Activated naive CD8-positive, alpha-beta T cell treated with anti-CD3 and anti-CD28 coated beads, Interleukin-2, amount 50 U/mL, for 24 hours (primary cell): ENCODE data around the gene ABLIM1.
A peak's percentile ranks its signal among the peaks of the same experiment; 100 is the strongest.

Source experiments
- ATAC-seq: fragments of 150-1000 bp; cut with Tn5 transposase; one replicate; pipeline ENCODE4 v1.10.0; 2021
- DNase-seq: peaks from one replicate; pipeline ENCODE4 v3.0.0; 2021
- H3K27ac Mint-ChIP-seq: one replicate; pipeline ENCODE4 v1.8.0; 2021; ENCODE audit warnings: mild to moderate bottlenecking, mixed read lengths
- H3K27me3 Mint-ChIP-seq: one replicate; pipeline ENCODE4 v1.8.0; 2021; ENCODE audit warnings: mixed read lengths
- H3K36me3 Mint-ChIP-seq: one replicate; pipeline ENCODE4 v1.8.0; 2021; ENCODE audit warnings: low read depth, mixed read lengths
- H3K4me1 Mint-ChIP-seq: one replicate; pipeline ENCODE4 v1.8.0; 2021; ENCODE audit warnings: mixed read lengths
- H3K4me3 Mint-ChIP-seq: one replicate; pipeline ENCODE4 v1.8.0; 2021; ENCODE audit warnings: mild to moderate bottlenecking, moderate library complexity, mixed read lengths
- H3K9me3 Mint-ChIP-seq: one replicate; pipeline ENCODE4 v1.8.0; 2021; ENCODE audit warnings: mixed read lengths

The ABLIM1 gene

DNA sequence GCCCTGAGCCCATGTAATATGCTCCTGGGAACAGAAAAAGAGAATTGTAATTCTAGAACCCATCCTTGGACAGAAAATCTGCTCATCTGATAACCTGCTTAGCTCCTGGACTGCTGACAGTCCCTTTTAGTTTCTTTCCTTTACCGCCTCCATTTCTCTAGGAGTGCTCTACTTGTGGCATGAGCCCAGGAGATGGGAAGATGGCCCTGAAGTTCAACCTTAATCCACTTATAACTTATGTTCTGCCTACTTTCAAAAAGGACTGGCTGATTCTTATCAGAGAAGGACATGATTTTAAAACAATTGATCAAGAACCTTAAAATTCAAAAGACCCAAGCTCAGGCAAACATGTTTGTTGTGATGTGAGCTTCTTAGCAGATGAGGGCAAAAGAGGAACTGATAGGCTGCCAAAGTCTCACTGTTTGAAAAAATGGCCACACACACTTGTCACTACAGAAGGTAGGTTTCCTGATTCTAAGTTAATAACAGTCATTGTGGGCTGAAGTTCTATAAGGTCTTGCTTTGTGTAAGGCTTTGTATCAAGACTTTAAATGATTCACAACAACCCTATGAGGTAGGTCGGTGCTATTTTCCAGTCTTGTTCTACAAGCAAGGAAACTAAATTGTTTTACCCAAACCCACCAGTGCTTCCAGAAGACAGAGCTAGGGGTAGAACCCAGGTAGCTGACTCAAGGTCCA, 159.5 kb downstream of the ABLIM1 start:
- Mint-ChIP-seq H3K27ac (peak overlapping the region; percentile 94), H3K4me3 (peak overlapping the region; percentile 59), H3K4me1 (peaks cover 89% of the 10 kb centered on the region), H3K36me3 (peaks cover 17% of the 10 kb centered on the region), H3K27me3 (no peaks in the 10 kb centered on the region), H3K9me3 (no peaks in the 10 kb centered on the region)
- ATAC-seq (peak; percentile 48), DNase-seq (no peak)

- Mint-ChIP-seq H3K4me3 (peak overlapping the region; percentile 0), H3K27me3 (no peaks in the 10 kb centered on the region), H3K27ac (peak overlapping the region; percentile 43), H3K4me1 (peaks cover 88% of the 10 kb centered on the region), H3K9me3 (no peaks in the 10 kb centered on the region), H3K36me3 (peaks cover 17% of the 10 kb centered on the region)
- no peak for ATAC-seq
- no peak for DNase-seq
Observed at GRCh38 chr10:114495303-114495702, 162.8 kb downstream of the ABLIM1 start.

GRCh38 chr10:114492351-114493037, 165.6 kb downstream of the ABLIM1 start:
- Mint-ChIP-seq H3K27me3 (no peaks in the 10 kb centered on the region), H3K27ac (peak overlapping the region; percentile 86), H3K36me3 (peaks cover 25% of the 10 kb centered on the region), H3K4me1 (peaks cover 81% of the 10 kb centered on the region), H3K9me3 (no peaks in the 10 kb centered on the region), H3K4me3 (peak overlapping the region; percentile 40)
- DNase-seq (no peak), ATAC-seq (peak; percentile 65)

DNA sequence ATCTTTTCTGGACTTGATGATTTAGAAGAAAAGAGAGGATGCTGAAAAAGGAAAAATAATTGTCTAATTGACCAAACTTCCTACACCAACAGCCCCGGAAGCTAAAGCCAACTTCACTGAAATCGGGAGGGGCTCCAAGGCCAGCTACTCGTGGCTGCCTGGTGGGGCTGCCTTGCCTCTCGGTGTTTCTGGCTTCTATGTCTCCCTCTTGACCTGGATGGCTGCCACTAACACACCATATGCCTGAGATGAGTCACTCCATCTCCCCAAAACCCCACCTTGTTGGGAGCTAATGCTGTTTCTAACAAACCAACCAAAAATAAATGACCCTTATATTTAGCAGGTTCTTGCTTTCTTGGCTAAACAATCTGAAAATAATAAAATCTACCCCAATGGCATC, 166.1 kb downstream of the ABLIM1 start:
- Mint-ChIP-seq H3K4me1 (peaks cover 83% of the 10 kb centered on the region), H3K27ac (peak overlapping the region; percentile 86), H3K9me3 (no peaks in the 10 kb centered on the region), H3K36me3 (peaks cover 30% of the 10 kb centered on the region), H3K4me3 (peak overlapping the region; percentile 46), H3K27me3 (no peaks in the 10 kb centered on the region)
- no peak for ATAC-seq
- no peak for DNase-seq

DNA sequence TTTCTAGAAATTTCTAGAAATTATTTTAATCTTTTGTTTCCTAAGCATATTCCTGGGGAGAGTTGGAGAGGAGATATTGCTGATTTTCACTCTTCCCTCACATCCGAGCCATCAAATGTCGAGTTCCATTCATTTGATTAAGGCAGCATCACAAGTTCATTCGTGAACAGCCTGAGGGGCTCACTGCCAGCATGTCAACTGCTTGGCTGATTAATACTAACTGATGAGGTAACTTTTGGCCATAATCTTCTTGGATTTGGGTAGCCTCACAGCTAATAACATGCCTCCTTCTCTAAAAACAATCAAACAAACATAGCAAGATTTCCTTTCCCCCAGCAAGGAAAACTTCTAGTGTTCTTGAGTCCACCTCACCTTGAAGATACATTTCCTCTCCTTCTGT, 166.7 kb downstream of the ABLIM1 start:
- ATAC-seq (no peak), DNase-seq (no peak)
- peaks cover 82% of the 10 kb centered on the region for H3K4me1 Mint-ChIP-seq
- peaks cover 34% of the 10 kb centered on the region for H3K36me3 Mint-ChIP-seq
- H3K9me3 Mint-ChIP-seq: no peaks in the 10 kb centered on the region
- peak overlapping the region; percentile 46 for H3K4me3 Mint-ChIP-seq
- H3K27ac Mint-ChIP-seq: peak overlapping the region; percentile 86
- H3K27me3 Mint-ChIP-seq: no peaks in the 10 kb centered on the region

- H3K27me3 Mint-ChIP-seq: no peaks in the 10 kb centered on the region
- ATAC-seq (no peak), DNase-seq (no peak)
- peaks cover 66% of the 10 kb centered on the region for H3K4me1 Mint-ChIP-seq
- no peak overlapping the region for H3K4me3 Mint-ChIP-seq
- H3K9me3 Mint-ChIP-seq: no peaks in the 10 kb centered on the region
- H3K27ac Mint-ChIP-seq: no peak overlapping the region
- H3K36me3 Mint-ChIP-seq: peaks cover 43% of the 10 kb centered on the region
Observed at GRCh38 chr10:114489521-114490310, 168.4 kb downstream of the ABLIM1 start.

DNA sequence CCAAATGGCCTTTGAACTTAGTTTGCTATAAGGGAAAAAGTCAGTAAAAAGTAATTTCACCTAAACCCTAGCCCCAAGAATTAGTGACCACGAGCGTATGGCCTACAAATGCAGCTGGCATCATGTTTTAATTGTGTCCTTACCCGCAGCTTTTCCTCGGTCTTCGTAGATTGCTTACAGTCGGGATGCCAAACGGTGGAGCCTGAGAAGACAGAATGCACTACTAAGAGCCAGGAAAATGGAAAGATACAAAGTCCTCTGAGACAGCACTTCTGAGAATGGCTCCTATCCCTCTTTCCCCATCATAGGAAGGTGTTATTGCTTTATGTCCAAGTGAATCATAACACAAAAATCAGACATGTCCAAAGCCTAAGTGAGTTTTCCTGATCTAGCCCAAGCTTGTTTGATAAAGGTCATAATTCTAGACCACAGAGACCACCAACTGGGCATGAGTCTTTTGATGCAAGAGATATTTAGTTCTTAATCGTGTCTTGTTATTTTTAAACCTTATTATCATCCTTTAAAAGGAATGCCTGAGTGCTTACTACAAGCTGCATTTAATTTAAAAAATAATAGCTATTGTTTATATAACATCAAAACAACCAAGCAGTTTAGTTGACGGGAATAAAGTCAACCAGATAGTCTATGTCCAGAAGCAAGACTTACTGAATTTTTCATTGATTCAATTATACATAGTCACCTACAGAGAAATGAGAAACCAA, 170.1 kb downstream of the ABLIM1 start:
- H3K27ac Mint-ChIP-seq: peak overlapping the region; percentile 60
- peaks cover 49% of the 10 kb centered on the region for H3K36me3 Mint-ChIP-seq
- H3K4me1 Mint-ChIP-seq: peaks cover 49% of the 10 kb centered on the region
- no peak overlapping the region for H3K4me3 Mint-ChIP-seq
- H3K27me3 Mint-ChIP-seq: no peaks in the 10 kb centered on the region
- no peak for DNase-seq
- ATAC-seq: no peak
- H3K9me3 Mint-ChIP-seq: no peaks in the 10 kb centered on the region

GRCh38 chr10:114486938-114487814, 170.9 kb downstream of the ABLIM1 start:
- Mint-ChIP-seq H3K27me3 (no peaks in the 10 kb centered on the region), H3K36me3 (peaks cover 49% of the 10 kb centered on the region), H3K4me3 (no peak overlapping the region), H3K27ac (peak overlapping the region; percentile 60), H3K4me1 (peaks cover 41% of the 10 kb centered on the region), H3K9me3 (no peaks in the 10 kb centered on the region)
- DNase-seq (no peak), ATAC-seq (peak; percentile 54)

DNA sequence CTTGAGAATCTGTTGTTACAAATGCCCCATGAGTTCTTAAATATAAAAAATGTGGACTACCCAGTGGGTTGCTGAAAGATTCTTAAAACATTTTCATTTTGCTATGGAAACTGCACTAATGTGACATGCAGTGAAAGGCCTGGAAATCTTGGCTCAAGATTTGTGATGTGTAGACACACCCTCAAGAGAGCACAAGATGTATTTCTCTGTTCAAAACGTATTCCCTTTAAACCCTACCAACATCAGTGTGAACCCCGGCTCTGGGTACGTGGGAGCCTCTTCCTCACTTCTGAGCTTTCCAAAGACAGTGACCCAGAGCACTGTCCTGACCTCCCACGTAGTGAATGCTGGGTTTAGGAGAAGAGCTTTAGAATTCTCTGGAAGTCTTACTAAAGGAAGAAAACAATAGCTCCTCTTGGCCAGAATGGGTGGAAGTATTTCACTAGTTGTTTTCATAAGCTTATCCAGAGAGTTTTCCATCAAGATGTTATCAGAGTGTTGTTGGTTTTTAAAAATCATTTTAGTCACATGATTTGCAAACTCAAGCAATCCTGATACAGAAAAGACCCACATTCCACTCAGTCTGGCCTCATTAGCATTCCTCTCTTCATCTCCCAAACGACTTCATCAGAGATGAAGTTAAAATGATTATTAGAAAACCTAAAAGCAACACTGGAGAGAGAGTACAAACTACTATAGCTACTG, 172.2 kb downstream of the ABLIM1 start:
- no peaks in the 10 kb centered on the region for H3K27me3 Mint-ChIP-seq
- DNase-seq (no peak), ATAC-seq (no peak)
- no peaks in the 10 kb centered on the region for H3K9me3 Mint-ChIP-seq
- peaks cover 33% of the 10 kb centered on the region for H3K4me1 Mint-ChIP-seq
- H3K36me3 Mint-ChIP-seq: peaks cover 44% of the 10 kb centered on the region
- no peak overlapping the region for H3K4me3 Mint-ChIP-seq
- no peak overlapping the region for H3K27ac Mint-ChIP-seq

GRCh38 chr10:114483575-114483974, 174.5 kb downstream of the ABLIM1 start:
- peaks cover 48% of the 10 kb centered on the region for H3K36me3 Mint-ChIP-seq
- ATAC-seq: no peak
- no peak overlapping the region for H3K27ac Mint-ChIP-seq
- no peaks in the 10 kb centered on the region for H3K9me3 Mint-ChIP-seq
- no peaks in the 10 kb centered on the region for H3K27me3 Mint-ChIP-seq
- H3K4me3 Mint-ChIP-seq: no peak overlapping the region
- DNase-seq: no peak
- peaks cover 39% of the 10 kb centered on the region for H3K4me1 Mint-ChIP-seq

DNA sequence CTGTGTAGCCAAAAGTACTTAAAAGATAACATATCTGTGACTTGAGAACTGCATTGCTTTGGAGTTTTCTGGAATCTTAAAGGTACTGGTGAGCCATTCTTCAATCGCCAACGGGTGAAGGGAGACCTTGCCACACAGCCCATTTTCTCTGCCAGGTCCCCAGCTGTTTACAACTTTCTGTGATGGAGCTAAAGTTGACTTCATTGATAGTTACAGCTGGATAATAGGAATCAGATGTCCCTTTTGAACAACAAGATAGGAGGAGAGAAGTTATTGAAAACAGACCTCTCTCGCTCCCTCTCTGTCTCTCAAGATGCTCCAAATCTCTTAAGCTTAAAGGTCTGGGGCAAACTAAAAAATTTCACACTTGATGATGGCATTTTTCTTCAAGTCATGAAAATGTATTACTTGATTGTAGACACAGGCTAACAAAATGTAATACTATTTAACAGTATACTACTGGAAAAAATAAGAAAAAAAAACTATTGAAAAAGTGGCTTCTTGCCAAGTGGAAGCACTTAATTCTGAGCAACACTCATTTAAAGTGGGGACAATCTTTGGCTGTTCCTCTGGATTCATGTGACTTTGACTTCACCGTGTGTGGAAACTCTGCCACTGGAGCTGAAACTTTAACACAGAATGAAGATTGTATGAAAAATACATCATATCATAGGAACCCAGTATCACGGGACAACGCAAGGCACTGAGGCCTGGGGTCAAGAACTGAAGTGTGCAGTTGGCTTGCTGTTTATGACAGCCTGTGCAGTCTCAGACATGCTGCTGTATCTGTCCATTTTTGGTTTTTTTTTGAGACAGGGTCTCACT, 175.4 kb downstream of the ABLIM1 start:
- Mint-ChIP-seq H3K9me3 (no peaks in the 10 kb centered on the region), H3K4me3 (no peak overlapping the region), H3K27me3 (no peaks in the 10 kb centered on the region), H3K36me3 (peaks cover 44% of the 10 kb centered on the region), H3K4me1 (peaks cover 30% of the 10 kb centered on the region), H3K27ac (no peak overlapping the region)
- no peak for DNase-seq
- no peak for ATAC-seq

DNA sequence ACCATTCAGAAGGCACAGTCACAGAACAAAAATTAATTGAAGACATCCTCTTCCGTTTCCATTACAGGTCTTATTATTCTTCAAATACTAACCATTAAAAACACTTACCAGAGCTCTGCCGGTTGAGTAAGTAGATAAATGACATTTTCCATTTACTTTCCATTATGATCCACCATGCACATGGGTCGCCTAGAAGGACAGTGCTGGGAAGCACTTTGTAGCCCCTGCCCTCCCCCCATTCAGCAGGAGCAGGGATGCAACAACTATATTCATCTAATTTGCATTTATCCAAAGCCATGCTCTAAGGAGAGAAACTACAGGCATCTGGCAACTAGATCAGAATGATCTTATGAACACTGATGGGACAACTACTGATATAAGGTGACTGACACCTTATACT, 177.0 kb downstream of the ABLIM1 start:
- H3K4me3 Mint-ChIP-seq: no peak overlapping the region
- no peak for ATAC-seq
- DNase-seq: no peak
- no peak overlapping the region for H3K27ac Mint-ChIP-seq
- H3K9me3 Mint-ChIP-seq: no peaks in the 10 kb centered on the region
- H3K4me1 Mint-ChIP-seq: peaks cover 30% of the 10 kb centered on the region
- peaks cover 31% of the 10 kb centered on the region for H3K36me3 Mint-ChIP-seq
- H3K27me3 Mint-ChIP-seq: no peaks in the 10 kb centered on the region
